SK-MEL-5 (cell line): Measurements from ENCODE around the gene PHF14. TPM values are rescaled to one million over a fixed set of nuclear protein-coding genes. Genes with fewer than 3 reads are reported as not detected.
"Not testable (repeated sequence)": the region's sequence is repeated elsewhere in the genome, so short reads cannot be mapped to it uniquely, and the experiment has no call there.

ENCODE experiments used
- DNase-seq: peaks from one replicate; pipeline ENCODE4 v3.0.0-alpha.2; 2016; ENCODE audit warnings: low read depth, low spot score
- in situ Hi-C: cut with HindIII; loops from 2 replicates; pipeline ENCODE4 v1.10.0; 2016; ENCODE audit warnings: low sequenced_read_pairs, high pct_unique_total_duplicates, low pct_unique_long_range_greater_than_20kb
- polyA plus RNA-seq, 2 experiments: library from polyadenylated mRNA; depleted of rRNA; stranded (reverse); fragments of >200 nt; gene quantifications; 2 replicates each; pipeline ENCODE4 v1.2.3, GENCODE V29; 2015
- total RNA-seq: library from RNA; depleted of rRNA; stranded (reverse); fragments of >200 nt; shearing (Covaris generic); gene quantifications from 2 replicates; pipeline ENCODE4 v1.2.3, GENCODE V29; 2014; rRNA removed

Gene PHF14
- total RNA-seq = 46.2 and 48.5 TPM in 2 replicates
- polyA plus RNA-seq (2015; cell fraction: cytosol; rRNA removed) = 32.8 and 34.4 TPM in 2 replicates
- 50.9 and 51.2 TPM in 2 replicates for polyA plus RNA-seq (2015; cell fraction: nucleus; rRNA removed)

GRCh38 chr7:10973061-10973941, at the start of gene PHF14:
TSS of gene PHF14 (plus strand) at chr7:10973872. CDS start at chr7:10974324, 452 bp downstream.
- DNase-seq = peak; percentile 99
- in situ Hi-C loops = no loop called here

GRCh38 chr7:10924370-10924769, 49.3 kb upstream of the PHF14 start:
- in situ Hi-C loops = no loop called here

GRCh38 chr7:10928203-10928602, 45.5 kb upstream of the PHF14 start:
- DNase-seq, in situ Hi-C loops: not testable (repeated sequence)

More at GRCh38 chr7:10924370-10924769, 49.3 kb upstream of the PHF14 start:
- no peak for DNase-seq

GRCh38 chr7:10930551-10930950, 43.1 kb upstream of the PHF14 start:
- in situ Hi-C loops = no loop called here
- DNase-seq = no peak

GRCh38 chr7:10931161-10931560, 42.5 kb upstream of the PHF14 start:
- in situ Hi-C loops = no loop called here

GRCh38 chr7:10934292-10934691, 39.4 kb upstream of the PHF14 start:
- in situ Hi-C loops = no loop called here
- no peak for DNase-seq

More at GRCh38 chr7:10931161-10931560, 42.5 kb upstream of the PHF14 start:
- DNase-seq = no peak

GRCh38 chr7:10939237-10939910, 34.3 kb upstream of the PHF14 start:
- in situ Hi-C loops = no loop called here
- DNase-seq = no peak

- in situ Hi-C loops = no loop called here
- peak; percentile 97 for DNase-seq
Observed at GRCh38 chr7:10939911-10940703, 33.6 kb upstream of the PHF14 start.

- in situ Hi-C loops = no loop called here
- no peak for DNase-seq
Observed at GRCh38 chr7:10940704-10941355, 32.8 kb upstream of the PHF14 start.

- no peak for DNase-seq
- in situ Hi-C loops = no loop called here
Observed at GRCh38 chr7:10950494-10950893, 23.2 kb upstream of the PHF14 start.

GRCh38 chr7:10950974-10951578, 22.6 kb upstream of the PHF14 start:
- DNase-seq, in situ Hi-C loops: not testable (repeated sequence)

GRCh38 chr7:10952588-10952987, 21.1 kb upstream of the PHF14 start:
- in situ Hi-C loops = no loop called here

GRCh38 chr7:10953078-10953750, 20.5 kb upstream of the PHF14 start:
- DNase-seq, in situ Hi-C loops: not testable (repeated sequence)

More at GRCh38 chr7:10952588-10952987, 21.1 kb upstream of the PHF14 start:
- no peak for DNase-seq

GRCh38 chr7:10956528-10956927, 17.1 kb upstream of the PHF14 start:
- in situ Hi-C loops = no loop called here
- DNase-seq = peak; percentile 55

- DNase-seq, in situ Hi-C loops: not testable (repeated sequence)
Observed at GRCh38 chr7:10960242-10960641, 13.4 kb upstream of the PHF14 start.

- in situ Hi-C loops = not testable (repeated sequence)
Observed at GRCh38 chr7:10965016-10965415, 8.7 kb upstream of the PHF14 start.

More at GRCh38 chr7:10965016-10965415, 8.7 kb upstream of the PHF14 start:
- DNase-seq = not testable (repeated sequence)
